Neural cell (in vitro differentiated cells): ENCODE measurements around the gene TOX2. TPM values are rescaled to one million over a fixed set of nuclear protein-coding genes. Genes with fewer than 3 reads are reported as not detected.

Source experiments
- H2AFZ ChIP-seq: fragments of 200-600, 300-800 bp; sonication (generic), shearing (Covaris generic); 2 replicates; pipeline ENCODE4 v1.6.0; 2014; ENCODE audit warnings: low read depth, mild to moderate bottlenecking, antibody characterized with exemption, low read length, moderate library complexity
- H3F3A ChIP-seq: fragments of 200-600 bp; shearing (Covaris generic); 2 replicates; pipeline ENCODE4 v1.6.1; 2016; ENCODE audit warnings: mild to moderate bottlenecking, moderate library complexity, mixed read lengths, antibody characterized with exemption, low read length; ENCODE audit not compliant: insufficient read depth, poor library complexity, severe bottlenecking
- H3K27ac ChIP-seq: fragments of 200-600, 300-800 bp; sonication (generic), shearing (Covaris generic); 2 replicates; pipeline ENCODE4 v1.5.1; 2014; ENCODE audit warnings: mild to moderate bottlenecking, low read length, moderate library complexity
- H3K27me3 ChIP-seq: fragments of 300-800, 200-600 bp; sonication (generic), shearing (Covaris generic); 2 replicates; pipeline ENCODE4 v1.6.0; 2014; ENCODE audit warnings: mild to moderate bottlenecking, low read depth, low read length, moderate library complexity; ENCODE audit not compliant: insufficient read depth
- H3K36me3 ChIP-seq: fragments of 300-800, 200-600 bp; sonication (generic), shearing (Covaris generic); 2 replicates; pipeline ENCODE4 v1.5.1; 2014; ENCODE audit warnings: mild to moderate bottlenecking, antibody characterized with exemption, low read length, moderate library complexity; ENCODE audit not compliant: insufficient read depth
- H3K4me2 ChIP-seq: fragments of 300-800, 200-600 bp; sonication (generic), shearing (Covaris generic); 2 replicates; pipeline ENCODE4 v1.6.0; 2014; ENCODE audit warnings: mild to moderate bottlenecking, low read length
- H3K4me3 ChIP-seq: fragments of 300-800, 200-600 bp; sonication (generic), shearing (Covaris generic); 2 replicates; pipeline ENCODE4 v1.5.1; 2014; ENCODE audit warnings: mild to moderate bottlenecking, low read length, moderate library complexity
- H3K79me2 ChIP-seq: fragments of 200-600 bp; shearing (Covaris generic); replicated peaks from 2 replicates; pipeline ENCODE4 v1.6.0; 2014; ENCODE audit warnings: mild to moderate bottlenecking, low read length, moderate library complexity; ENCODE audit not compliant: insufficient read depth
- H3K9ac ChIP-seq: fragments of 300-800, 200-600 bp; sonication (generic), shearing (Covaris generic); 2 replicates; pipeline ENCODE4 v1.6.1; 2016; ENCODE audit warnings: mild to moderate bottlenecking, low read length, mixed read lengths
- H3K9me2 ChIP-seq: fragments of 200-600 bp; shearing (Covaris generic); 2 replicates; pipeline ENCODE4 v1.6.1; 2016; ENCODE audit warnings: mild to moderate bottlenecking, low read length, mixed read lengths; ENCODE audit not compliant: insufficient read depth
- H3K9me3 ChIP-seq: fragments of 200-600, 300-800 bp; sonication (generic), shearing (Covaris generic); 2 replicates; pipeline ENCODE4 v1.6.1; 2016; ENCODE audit warnings: mild to moderate bottlenecking, mixed run types, low read length, moderate library complexity, mixed read lengths
- H4K20me1 ChIP-seq: fragments of 200-600 bp; shearing (Covaris generic); 2 replicates; pipeline ENCODE4 v1.6.1; 2016; ENCODE audit warnings: mild to moderate bottlenecking, mixed run types; ENCODE audit not compliant: insufficient read depth
- EP300 ChIP-seq: fragments of 450-650 bp; conservative IDR thresholded peaks from 2 replicates; pipeline ENCODE4 v1.6.1; 2014; ENCODE audit warnings: antibody characterized with exemption, mild to moderate bottlenecking, moderate library complexity; ENCODE audit not compliant: poor library complexity, severe bottlenecking
- EZH2 ChIP-seq: fragments of 200-600, 300-800 bp; shearing (Covaris generic), sonication (generic); IDR thresholded peaks from 2 replicates; pipeline ENCODE4 v1.6.1; 2014; ENCODE audit warnings: antibody characterized with exemption, low read length, borderline replicate concordance, mild to moderate bottlenecking; ENCODE audit not compliant: insufficient read depth, poor library complexity, severe bottlenecking
- MXI1 ChIP-seq: fragments of 450-650 bp; conservative IDR thresholded peaks from 2 replicates; pipeline ENCODE4 v1.6.1; 2014; ENCODE audit warnings: antibody characterized with exemption, mild to moderate bottlenecking; ENCODE audit not compliant: poor library complexity, severe bottlenecking
- POLR2AphosphoS5 ChIP-seq: IDR thresholded peaks from 2 replicates; pipeline ENCODE4 v1.6.1; 2012
- RAD21 ChIP-seq: fragments of 450-650 bp; conservative IDR thresholded peaks from 2 replicates; pipeline ENCODE4 v1.6.1; 2014; ENCODE audit warnings: antibody characterized with exemption, mild to moderate bottlenecking, moderate library complexity
- SMC3 ChIP-seq: fragments of 450-650 bp; conservative IDR thresholded peaks from 2 replicates; pipeline ENCODE4 v1.6.1; 2014; ENCODE audit warnings: antibody characterized with exemption, mild to moderate bottlenecking, moderate library complexity; ENCODE audit not compliant: poor library complexity
- TAF1 ChIP-seq: IDR thresholded peaks from 2 replicates; pipeline ENCODE4 v1.6.1; 2012; ENCODE audit warnings: low read depth
- polyA plus RNA-seq: library from polyadenylated mRNA; depleted of rRNA; stranded (reverse); fragments of >200 nt; gene quantifications from 2 replicates; pipeline ENCODE4 v1.2.3, GENCODE V29; 2014
- TF ChIP-seq, protein P1 (sequence below): fragments of 450-650 bp; IDR thresholded peaks from 2 replicates; pipeline ENCODE4 v1.5.1; 2014; ENCODE audit warnings: antibody characterized with exemption, mild to moderate bottlenecking, moderate library complexity; ENCODE audit not compliant: poor library complexity, severe bottlenecking
- TF ChIP-seq, protein P2 (sequence below): IDR thresholded peaks from 2 replicates; pipeline ENCODE4 v1.6.1; 2012; ENCODE audit warnings: borderline replicate concordance

TOX2 gene
- polyA plus RNA-seq, 1 donor from 2014 or later: 0.89 TPM

DNA sequence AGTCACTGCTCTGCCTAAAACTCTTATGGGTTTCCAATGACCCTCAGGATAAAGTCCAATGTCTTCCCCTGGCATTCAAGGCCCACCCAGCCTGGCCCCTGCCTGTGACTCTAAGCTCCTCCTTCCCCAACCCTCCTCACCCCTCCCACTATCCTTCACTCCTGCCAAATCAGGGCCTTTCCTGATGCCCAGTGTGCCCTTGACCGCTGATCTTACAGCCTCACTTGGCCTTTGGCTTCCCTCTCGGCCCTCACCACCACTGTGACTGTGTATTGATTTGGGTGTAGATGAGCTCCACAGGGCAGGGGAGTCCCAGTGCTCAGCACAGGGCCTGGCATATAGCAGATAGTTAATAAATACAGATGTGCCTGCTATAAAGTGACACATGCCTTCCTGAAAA lies 115.7 kb downstream of the TOX2 start:
- Histone ChIP-seq H3K27ac (no peak overlapping the region), H3K4me3 (no peak overlapping the region), H3K9me3 (no peaks in the 10 kb centered on the region), H3F3A (no peaks in the 10 kb centered on the region), H3K27me3 (no peaks in the 10 kb centered on the region), H3K4me2 (no peak overlapping the region), H3K9ac (no peak overlapping the region), H3K9me2 (no peaks in the 10 kb centered on the region), H3K36me3 (no peaks in the 10 kb centered on the region), H2AFZ (no peak overlapping the region), H3K79me2 (no peaks in the 10 kb centered on the region), H4K20me1 (no peaks in the 10 kb centered on the region)
- TF ChIP-seq SMC3: no peak
- no peak for TF ChIP-seq EZH2
- no peak for TF ChIP-seq MXI1
- TF ChIP-seq TAF1: no peak
- no peak for TF ChIP-seq POLR2AphosphoS5
- TF ChIP-seq, protein P1, sequence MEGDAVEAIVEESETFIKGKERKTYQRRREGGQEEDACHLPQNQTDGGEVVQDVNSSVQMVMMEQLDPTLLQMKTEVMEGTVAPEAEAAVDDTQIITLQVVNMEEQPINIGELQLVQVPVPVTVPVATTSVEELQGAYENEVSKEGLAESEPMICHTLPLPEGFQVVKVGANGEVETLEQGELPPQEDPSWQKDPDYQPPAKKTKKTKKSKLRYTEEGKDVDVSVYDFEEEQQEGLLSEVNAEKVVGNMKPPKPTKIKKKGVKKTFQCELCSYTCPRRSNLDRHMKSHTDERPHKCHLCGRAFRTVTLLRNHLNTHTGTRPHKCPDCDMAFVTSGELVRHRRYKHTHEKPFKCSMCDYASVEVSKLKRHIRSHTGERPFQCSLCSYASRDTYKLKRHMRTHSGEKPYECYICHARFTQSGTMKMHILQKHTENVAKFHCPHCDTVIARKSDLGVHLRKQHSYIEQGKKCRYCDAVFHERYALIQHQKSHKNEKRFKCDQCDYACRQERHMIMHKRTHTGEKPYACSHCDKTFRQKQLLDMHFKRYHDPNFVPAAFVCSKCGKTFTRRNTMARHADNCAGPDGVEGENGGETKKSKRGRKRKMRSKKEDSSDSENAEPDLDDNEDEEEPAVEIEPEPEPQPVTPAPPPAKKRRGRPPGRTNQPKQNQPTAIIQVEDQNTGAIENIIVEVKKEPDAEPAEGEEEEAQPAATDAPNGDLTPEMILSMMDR: no peak
- TF ChIP-seq, protein P2, sequence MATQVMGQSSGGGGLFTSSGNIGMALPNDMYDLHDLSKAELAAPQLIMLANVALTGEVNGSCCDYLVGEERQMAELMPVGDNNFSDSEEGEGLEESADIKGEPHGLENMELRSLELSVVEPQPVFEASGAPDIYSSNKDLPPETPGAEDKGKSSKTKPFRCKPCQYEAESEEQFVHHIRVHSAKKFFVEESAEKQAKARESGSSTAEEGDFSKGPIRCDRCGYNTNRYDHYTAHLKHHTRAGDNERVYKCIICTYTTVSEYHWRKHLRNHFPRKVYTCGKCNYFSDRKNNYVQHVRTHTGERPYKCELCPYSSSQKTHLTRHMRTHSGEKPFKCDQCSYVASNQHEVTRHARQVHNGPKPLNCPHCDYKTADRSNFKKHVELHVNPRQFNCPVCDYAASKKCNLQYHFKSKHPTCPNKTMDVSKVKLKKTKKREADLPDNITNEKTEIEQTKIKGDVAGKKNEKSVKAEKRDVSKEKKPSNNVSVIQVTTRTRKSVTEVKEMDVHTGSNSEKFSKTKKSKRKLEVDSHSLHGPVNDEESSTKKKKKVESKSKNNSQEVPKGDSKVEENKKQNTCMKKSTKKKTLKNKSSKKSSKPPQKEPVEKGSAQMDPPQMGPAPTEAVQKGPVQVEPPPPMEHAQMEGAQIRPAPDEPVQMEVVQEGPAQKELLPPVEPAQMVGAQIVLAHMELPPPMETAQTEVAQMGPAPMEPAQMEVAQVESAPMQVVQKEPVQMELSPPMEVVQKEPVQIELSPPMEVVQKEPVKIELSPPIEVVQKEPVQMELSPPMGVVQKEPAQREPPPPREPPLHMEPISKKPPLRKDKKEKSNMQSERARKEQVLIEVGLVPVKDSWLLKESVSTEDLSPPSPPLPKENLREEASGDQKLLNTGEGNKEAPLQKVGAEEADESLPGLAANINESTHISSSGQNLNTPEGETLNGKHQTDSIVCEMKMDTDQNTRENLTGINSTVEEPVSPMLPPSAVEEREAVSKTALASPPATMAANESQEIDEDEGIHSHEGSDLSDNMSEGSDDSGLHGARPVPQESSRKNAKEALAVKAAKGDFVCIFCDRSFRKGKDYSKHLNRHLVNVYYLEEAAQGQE: no peak
- TF ChIP-seq RAD21: no peak
- no peak for TF ChIP-seq EP300

DNA sequence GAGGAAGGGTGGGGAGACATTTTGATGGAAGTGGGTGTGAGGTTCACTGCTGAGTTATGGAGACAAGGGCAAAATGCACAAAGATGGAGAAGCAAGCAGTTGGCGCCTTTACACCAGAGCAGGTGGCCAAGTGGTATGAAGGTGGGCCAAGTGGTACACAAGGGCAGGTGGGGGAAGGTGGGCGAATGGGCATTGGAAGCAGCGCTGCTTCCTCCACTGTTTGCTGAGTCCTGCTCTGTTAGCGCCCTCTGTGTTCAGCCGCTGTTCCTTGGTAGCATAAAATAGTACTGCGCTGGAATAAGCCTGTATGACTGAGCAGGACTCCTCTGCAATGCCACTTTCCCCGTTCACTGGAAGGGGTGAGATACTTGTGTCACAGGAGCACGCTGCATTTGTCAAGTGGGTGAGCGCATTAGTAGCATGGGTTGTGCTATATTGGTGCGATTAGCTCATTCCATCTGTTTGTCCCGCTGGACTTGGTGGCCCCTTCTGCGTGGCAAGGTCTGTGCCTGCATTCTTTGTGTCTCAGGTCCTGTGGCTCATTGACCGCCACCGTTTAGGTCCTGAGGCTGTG lies 116.4 kb downstream of the TOX2 start:
- Histone ChIP-seq H3F3A (no peaks in the 10 kb centered on the region), H3K4me3 (no peak overlapping the region), H3K27ac (no peak overlapping the region), H3K27me3 (no peaks in the 10 kb centered on the region), H2AFZ (no peak overlapping the region), H3K79me2 (no peaks in the 10 kb centered on the region), H3K36me3 (no peaks in the 10 kb centered on the region), H3K9me3 (no peaks in the 10 kb centered on the region), H3K9me2 (no peaks in the 10 kb centered on the region), H3K9ac (no peak overlapping the region), H4K20me1 (no peaks in the 10 kb centered on the region), H3K4me2 (no peak overlapping the region)
- TF ChIP-seq EZH2 (no peak), EP300 (no peak), RAD21 (no peak), TAF1 (no peak), MXI1 (no peak), POLR2AphosphoS5 (no peak), SMC3 (no peak)
- TF ChIP-seq, protein P2: no peak
- TF ChIP-seq, protein P1: no peak
